OCI-LY3 (cell line): ENCODE data around the gene ITPR3.

Source experiments
- H2AFZ ChIP-seq: fragments of 200-600, 300-600 bp; shearing (Covaris generic); 2 replicates; pipeline ENCODE4 v1.6.0; 2014; ENCODE audit warnings: antibody characterized with exemption, low read depth, low read length
- H3K27ac ChIP-seq: fragments of 200-600, 300-600 bp; sonication (generic); 2 replicates; pipeline ENCODE4 v1.5.1; 2014; ENCODE audit warnings: mild to moderate bottlenecking, low read length, moderate library complexity, mixed read lengths
- H3K27me3 ChIP-seq: fragments of 200-600, 300-600 bp; sonication (generic); 2 replicates; pipeline ENCODE4 v1.6.1; 2014; ENCODE audit warnings: low read depth, low read length, mixed read lengths
- H3K36me3 ChIP-seq: fragments of 200-600, 300-600 bp; sonication (generic); replicated peaks from 2 replicates; pipeline ENCODE3; 2014; ENCODE audit warnings: low read depth, low read length, mixed read lengths
- H3K4me1 ChIP-seq: fragments of 300-600, 200-600 bp; sonication (generic); 2 replicates; pipeline ENCODE4 v1.6.1; 2014; ENCODE audit warnings: low read length, mixed read lengths
- H3K4me2 ChIP-seq: fragments of 200-600, 300-600 bp; sonication (generic); 2 replicates; pipeline ENCODE4 v1.6.1; 2014; ENCODE audit warnings: low read length, mixed read lengths
- H3K4me3 ChIP-seq: fragments of 300-600, 200-600 bp; sonication (generic); 2 replicates; pipeline ENCODE4 v1.5.1; 2014; ENCODE audit warnings: antibody characterized with exemption, mild to moderate bottlenecking, low read length, moderate library complexity
- H3K79me2 ChIP-seq: fragments of 300-600, 200-600 bp; shearing (Covaris generic); 2 replicates; pipeline ENCODE4 v1.6.1; 2014; ENCODE audit warnings: mild to moderate bottlenecking, low read length, mixed read lengths
- H3K9ac ChIP-seq: fragments of 300-600, 200-600 bp; shearing (Covaris generic); 2 replicates; pipeline ENCODE4 v1.6.0; 2014; ENCODE audit warnings: mild to moderate bottlenecking, low read length, moderate library complexity
- H3K9me3 ChIP-seq: fragments of 200-600, 300-600 bp; shearing (Covaris generic); 2 replicates; pipeline ENCODE4 v1.6.1; 2014; ENCODE audit warnings: low read length, mixed read lengths; ENCODE audit not compliant: insufficient read depth
- H4K20me1 ChIP-seq: fragments of 200-600, 300-600 bp; sonication (generic); 2 replicates; pipeline ENCODE4 v1.6.1; 2016; ENCODE audit warnings: low read length, mixed read lengths; ENCODE audit not compliant: insufficient read depth
- CTCF ChIP-seq: fragments of 200-600, 300-600 bp; sonication (generic); IDR thresholded peaks from 2 replicates; pipeline ENCODE4 v1.5.1; 2014; ENCODE audit warnings: antibody characterized with exemption, low read length, low read depth
- EZH2phosphoT487 ChIP-seq: fragments of 200-600 bp; shearing (Covaris generic); IDR thresholded peaks from 2 replicates; pipeline ENCODE4 v1.6.1; 2018; ENCODE audit warnings: antibody characterized with exemption, mixed run types, low read depth

Gene ITPR3

GRCh38 chr6:33728438-33728837 is 107.3 kb downstream of the ITPR3 start:
- Histone ChIP-seq H4K20me1 (no peaks in the 10 kb centered on the region), H3K36me3 (no peaks in the 10 kb centered on the region), H3K27ac (no peak overlapping the region), H3K9ac (no peak overlapping the region), H2AFZ (no peak overlapping the region), H3K79me2 (no peaks in the 10 kb centered on the region), H3K4me2 (no peak overlapping the region), H3K4me1 (no peaks in the 10 kb centered on the region), H3K4me3 (no peak overlapping the region), H3K27me3 (peaks cover 13% of the 10 kb centered on the region), H3K9me3 (no peaks in the 10 kb centered on the region)
- TF ChIP-seq CTCF (no peak), EZH2phosphoT487 (no peak)

GRCh38 chr6:33729059-33729458 is 107.9 kb downstream of the ITPR3 start:
- H3K27me3 ChIP-seq: peaks cover 7% of the 10 kb centered on the region
- no peak overlapping the region for H3K9ac ChIP-seq
- H4K20me1 ChIP-seq: no peaks in the 10 kb centered on the region
- no peak overlapping the region for H2AFZ ChIP-seq
- H3K27ac ChIP-seq: no peak overlapping the region
- no peaks in the 10 kb centered on the region for H3K9me3 ChIP-seq
- H3K4me3 ChIP-seq: no peak overlapping the region
- H3K4me1 ChIP-seq: no peaks in the 10 kb centered on the region
- no peak overlapping the region for H3K4me2 ChIP-seq
- TF ChIP-seq EZH2phosphoT487 (no peak), CTCF (no peak)
- no peaks in the 10 kb centered on the region for H3K36me3 ChIP-seq
- H3K79me2 ChIP-seq: no peaks in the 10 kb centered on the region

- Histone ChIP-seq H3K79me2 (no peaks in the 10 kb centered on the region), H3K9me3 (no peaks in the 10 kb centered on the region), H4K20me1 (no peaks in the 10 kb centered on the region), H3K27me3 (no peaks in the 10 kb centered on the region), H3K9ac (no peak overlapping the region), H3K27ac (no peak overlapping the region), H3K4me2 (no peak overlapping the region), H2AFZ (no peak overlapping the region), H3K4me3 (no peak overlapping the region), H3K36me3 (no peaks in the 10 kb centered on the region), H3K4me1 (no peaks in the 10 kb centered on the region)
- TF ChIP-seq CTCF (no peak), EZH2phosphoT487 (no peak)
Observed at GRCh38 chr6:33730611-33731010, 109.5 kb downstream of the ITPR3 start.

- Histone ChIP-seq H3K79me2 (no peaks in the 10 kb centered on the region), H3K4me2 (no peak overlapping the region), H3K9ac (no peak overlapping the region), H3K4me3 (no peak overlapping the region), H3K36me3 (no peaks in the 10 kb centered on the region), H4K20me1 (no peaks in the 10 kb centered on the region), H3K4me1 (no peaks in the 10 kb centered on the region), H3K27me3 (no peaks in the 10 kb centered on the region), H3K27ac (no peak overlapping the region), H3K9me3 (no peaks in the 10 kb centered on the region), H2AFZ (no peak overlapping the region)
- TF ChIP-seq EZH2phosphoT487: no peak
- no peak for TF ChIP-seq CTCF
Observed at GRCh38 chr6:33731035-33731434, 109.9 kb downstream of the ITPR3 start.
